Gastrocnemius medialis (tissue), 4 donors: Measurements from ENCODE around the gene MZB1. TPM values are rescaled to one million over a fixed set of nuclear protein-coding genes. Genes with fewer than 3 reads are reported as not detected.
A peak's percentile ranks its signal among the peaks of the same experiment; 100 is the strongest.
"Not testable (repeated sequence)": the region's sequence is repeated elsewhere in the genome, so short reads cannot be mapped to it uniquely, and the experiment has no call there.

Source experiments
- ATAC-seq, 2 donors: fragments of 150-250 bp; one replicate each; pipeline ENCODE4 v1.9.1; 2016
- DNase-seq, 2 donors: peaks; one replicate each; pipeline ENCODE4 v3.0.0-alpha.2; 2019
- H3K27ac ChIP-seq, 4 donors: fragments of 200-600 bp; sonication (generic); 1 replicate in 1 of 4; 2 replicates in 3 of 4; pipeline ENCODE4 v1.5.1; 2016 to 2018; ENCODE audit warnings: mild to moderate bottlenecking in 2 of 4, moderate library complexity in 1 of 4
- H3K27me3 ChIP-seq, 3 donors: fragments of 200-600 bp; sonication (generic) in 2 of 3; 1 replicate in 1 of 3; 2 replicates in 2 of 3; pipeline versions ENCODE4 v1.5.1 to v1.6.0; 2016 to 2019; ENCODE audit warnings: mild to moderate bottlenecking in 1 of 3, moderate library complexity in 1 of 3
- H3K36me3 ChIP-seq, 2 donors: fragments of 200-600 bp; sonication (generic) in 1 of 2; one replicate each; pipeline ENCODE4 v1.5.1; 2017 to 2018
- H3K4me1 ChIP-seq, 2 donors: fragments of 200-600 bp; sonication (generic) in 1 of 2; one replicate each; pipeline ENCODE4 v1.5.1; 2016 to 2017; ENCODE audit warnings: mild to moderate bottlenecking in 2 of 2
- H3K4me3 ChIP-seq, 4 donors: fragments of 200-600 bp; sonication (generic) in 3 of 4; 1 replicate in 1 of 4; 2 replicates in 3 of 4; pipeline ENCODE4 v1.5.1; 2016 to 2019; ENCODE audit warnings: mild to moderate bottlenecking in 2 of 4
- H3K9me3 ChIP-seq, 3 donors: fragments of 200-600 bp; sonication (generic) in 2 of 3; 1 replicate in 1 of 3; 2 replicates in 2 of 3; pipeline ENCODE4 v1.5.1; 2016 to 2019
- CTCF ChIP-seq, 5 experiments: fragments of 450-650 bp in 3 of 5; fragments of 200-600 bp in 2 of 5; sonication (generic) in 2 of 5; IDR thresholded peaks in 4 of 5; conservative IDR thresholded peaks in 1 of 5; 1 replicate in 4 of 5; 2 replicates in 1 of 5; pipeline ENCODE4 v1.5.1; 2016 to 2019; ENCODE audit warnings: antibody characterized with exemption in 5 of 5, mild to moderate bottlenecking in 3 of 5, moderate library complexity in 3 of 5
- POLR2A ChIP-seq, 2 donors: fragments of 450-650 bp; IDR thresholded peaks; one replicate each; pipeline ENCODE4 v1.6.1; 2017; ENCODE audit warnings: antibody characterized with exemption in 2 of 2, mild to moderate bottlenecking in 2 of 2, moderate library complexity in 2 of 2
- in situ Hi-C, 4 donors: fragments of 200-750 bp; cut with MboI; loops; one replicate each; pipeline versions ENCODE4 v1.15.0 to v1.8.0; 2017; ENCODE audit warnings: low sequenced_read_pairs in 4 of 4
- intact Hi-C: fragments of 100-400 bp; cut with DNase I; formaldehyde crosslinking; loops from one replicate; pipeline ENCODE4 v1.15.1; 2023; ENCODE audit warnings: low total_unique reads
- total RNA-seq, 4 donors: library from RNA; depleted of rRNA; stranded (reverse); fragments of >200 nt; gene quantifications; one replicate each; pipeline versions ENCODE4 v1.1.0 to v1.2.3, GENCODE V29; 2016

The MZB1 gene
- total RNA-seq, 4 donors from 2014 or later = 0.46 TPM; not detected in 3

GRCh38 chr5:139391570-139392323 lies 2.0 kb upstream of the MZB1 start:
- H3K4me3 ChIP-seq = peak overlapping the region; percentile 67 to 84 (median 72)
- intact Hi-C loops = loop anchor here (5.0 kb wide), 1 partner anchor 1769 kb away; no protein-coding TSS in a partner anchor

DNA sequence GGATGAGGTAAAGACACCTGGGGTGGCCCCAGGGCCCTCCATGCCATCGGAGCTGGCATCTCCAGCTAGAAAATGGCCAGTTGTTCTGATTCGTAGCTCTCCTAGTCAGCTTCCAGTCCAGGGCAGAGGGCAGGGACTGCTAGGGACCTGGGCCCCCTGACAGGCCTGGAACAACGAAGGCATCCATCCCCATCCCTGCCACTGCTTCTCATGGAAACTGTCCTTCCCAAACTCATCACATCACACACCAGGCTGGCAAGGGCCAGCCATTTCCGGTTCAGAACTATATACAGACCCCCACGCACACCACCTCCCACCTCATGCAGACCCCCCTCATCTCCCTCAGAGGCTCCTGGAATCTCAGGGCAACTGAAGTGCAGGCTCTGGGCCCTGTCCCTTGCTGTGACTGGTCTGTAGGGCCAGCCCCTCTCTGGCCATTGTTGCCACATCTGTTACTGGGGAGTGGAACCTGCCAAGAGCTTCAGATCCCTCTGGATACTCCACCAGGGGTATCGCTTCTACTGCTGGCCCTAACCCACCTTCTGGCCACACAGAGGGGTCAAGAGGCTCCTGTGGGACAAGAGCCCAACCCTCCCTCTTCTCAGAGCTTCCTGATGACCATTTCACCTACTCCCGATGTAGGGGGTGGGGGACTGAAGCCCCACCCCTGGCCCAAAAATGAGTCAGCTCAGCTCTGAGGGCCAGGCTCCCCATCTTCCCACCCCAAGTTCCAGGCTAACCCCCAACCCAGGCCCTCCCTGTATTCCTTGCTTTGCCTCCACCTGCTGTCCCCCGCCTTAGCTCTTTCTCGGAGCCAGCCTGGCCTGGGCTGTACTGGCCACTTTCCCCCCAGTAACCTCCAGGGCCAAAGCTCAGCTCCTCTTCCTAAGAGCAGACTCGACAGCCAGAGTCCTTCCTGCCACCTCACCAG lies 1.2 kb upstream of the MZB1 start:
- in situ Hi-C loops = no loop called here
- ATAC-seq = peak in 1 of 2 donors; percentile 12
- H3K27ac ChIP-seq = peak overlapping the region; percentile 99 to 100 (median 100)
- H3K9me3 ChIP-seq = no peaks in the 10 kb centered on the region
- TF ChIP-seq POLR2A (IDR thresholded peaks at IDR 0.05) (no peak), CTCF (IDR thresholded peaks at IDR 0.05 in 4 of 5, conservative IDR thresholded peaks at IDR 0.05 in 1 of 5) (no peak)
- peak overlapping the region; percentile 67 to 84 (median 72) for H3K4me3 ChIP-seq
- DNase-seq = peak in 1 of 2 donors; percentile 81
- H3K27me3 ChIP-seq = no peaks in the 10 kb centered on the region
- intact Hi-C loops = loop anchor here (1.0 to 5.0 kb wide), 2 partner anchors 17 to 1769 kb away; no protein-coding TSS in a partner anchor
- peaks cover 17 to 52% of the 10 kb centered on the region in 2 donors for H3K4me1 ChIP-seq
- H3K36me3 ChIP-seq = no peaks in the 10 kb centered on the region

More at GRCh38 chr5:139391570-139392323, 2.0 kb upstream of the MZB1 start:
- peaks cover 26 to 60% of the 10 kb centered on the region in 2 donors for H3K4me1 ChIP-seq
- no peaks in the 10 kb centered on the region for H3K36me3 ChIP-seq
- no peak for TF ChIP-seq CTCF (IDR thresholded peaks at IDR 0.05 in 4 of 5, conservative IDR thresholded peaks at IDR 0.05 in 1 of 5)
- TF ChIP-seq POLR2A (IDR thresholded peaks at IDR 0.05) = no peak
- DNase-seq (no peak), ATAC-seq (no peak)
- H3K27me3 ChIP-seq = no peaks in the 10 kb centered on the region
- no peaks in the 10 kb centered on the region for H3K9me3 ChIP-seq
- H3K27ac ChIP-seq = peak overlapping the region; percentile 99 to 100 (median 100)
- in situ Hi-C loops = no loop called here

DNA sequence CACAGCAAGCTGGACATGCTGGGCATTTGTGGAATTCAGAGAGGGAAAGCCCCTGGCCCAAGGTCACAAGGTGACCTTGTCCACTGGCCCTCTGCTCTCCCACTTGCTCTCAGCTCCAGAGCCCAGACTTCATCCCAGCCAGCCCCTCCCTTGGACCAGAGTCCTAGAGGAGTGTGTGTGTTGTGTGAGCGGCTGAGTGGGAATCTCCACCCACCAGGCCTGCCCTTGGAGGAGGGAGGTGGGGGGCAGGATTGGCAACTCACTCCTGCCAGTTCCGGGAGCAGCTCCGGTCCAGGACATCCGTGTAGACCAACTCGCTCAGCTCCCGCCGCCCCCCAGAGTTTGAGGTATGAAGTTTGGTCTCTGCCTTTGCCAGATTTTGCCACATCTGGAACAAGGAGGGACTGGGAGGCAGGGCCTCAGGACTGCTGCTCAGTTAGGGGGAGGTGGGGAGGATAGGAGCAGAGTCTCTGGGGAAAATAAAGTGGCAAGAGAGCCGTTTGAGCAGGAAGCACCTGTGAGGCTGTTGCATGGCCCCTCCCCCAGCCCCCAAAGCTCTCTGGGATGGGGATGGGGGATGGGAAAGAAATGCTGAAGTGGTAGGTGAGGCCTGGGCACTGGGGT lies 1.4 kb downstream of the MZB1 start:
- Histone ChIP-seq H3K4me3 (no peak overlapping the region), H3K9me3 (no peaks in the 10 kb centered on the region), H3K4me1 (peaks cover 19 to 54% of the 10 kb centered on the region in 2 donors), H3K27ac (peak overlapping the region in 2 of 4 donors; percentile 3 to 49), H3K27me3 (no peaks in the 10 kb centered on the region), H3K36me3 (no peaks in the 10 kb centered on the region)
- intact Hi-C loops (no loop called here), in situ Hi-C loops (no loop called here)
- ATAC-seq (no peak), DNase-seq (peak in 1 of 2 donors; percentile 25)
- TF ChIP-seq POLR2A (IDR thresholded peaks at IDR 0.05) (no peak), CTCF (IDR thresholded peaks at IDR 0.05 in 4 of 5, conservative IDR thresholded peaks at IDR 0.05 in 1 of 5) (no peak)

GRCh38 chr5:139387611-139388197 lies 2.0 kb downstream of the MZB1 start:
- no peak overlapping the region for H3K4me3 ChIP-seq
- intact Hi-C loops = no loop called here

DNA sequence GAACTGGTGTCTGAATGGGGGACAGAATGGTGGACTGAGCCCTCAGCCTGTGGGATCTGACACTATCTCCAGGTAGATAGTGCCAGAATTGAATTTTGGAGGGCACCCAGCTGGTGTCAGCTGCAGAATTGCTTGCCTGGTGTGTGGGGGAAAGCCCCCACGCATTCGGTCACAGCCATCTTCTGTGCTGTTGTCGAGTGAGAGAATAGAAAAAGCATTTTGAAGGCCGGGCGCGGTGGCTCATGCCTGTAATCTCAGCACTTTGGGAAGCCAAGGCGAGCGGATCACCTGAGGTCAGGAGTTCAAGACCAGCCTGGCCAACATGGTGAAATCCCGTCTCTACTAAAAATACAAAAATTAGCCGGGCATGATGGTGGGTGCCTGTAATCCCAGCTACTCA lies 2.8 kb downstream of the MZB1 start:
- H3K4me1 ChIP-seq = peaks cover 19 to 42% of the 10 kb centered on the region in 2 donors
- intact Hi-C loops, H3K4me3 ChIP-seq, H3K9me3 ChIP-seq, H3K27ac ChIP-seq, H3K36me3 ChIP-seq, in situ Hi-C loops, H3K27me3 ChIP-seq, ATAC-seq, DNase-seq: not testable (repeated sequence)

More at GRCh38 chr5:139387611-139388197, 2.0 kb downstream of the MZB1 start:
- Histone ChIP-seq H3K4me1 (peaks cover 19 to 48% of the 10 kb centered on the region in 2 donors), H3K36me3 (no peaks in the 10 kb centered on the region), H3K27ac (peak overlapping the region in 2 of 4 donors; percentile 3 to 49), H3K27me3 (no peaks in the 10 kb centered on the region), H3K9me3 (no peaks in the 10 kb centered on the region)
- in situ Hi-C loops = no loop called here
- DNase-seq (no peak), ATAC-seq (no peak)
- TF ChIP-seq CTCF (IDR thresholded peaks at IDR 0.05 in 4 of 5, conservative IDR thresholded peaks at IDR 0.05 in 1 of 5) (no peak), POLR2A (IDR thresholded peaks at IDR 0.05) (no peak)
